Gastrocnemius medialis (tissue), 4 donors: ENCODE measurements around the gene PTPRN2.

Experiments used
- POLR2A ChIP-seq, 2 donors: fragments of 450-650 bp; IDR thresholded peaks; one replicate each; pipeline ENCODE4 v1.6.1; 2017; ENCODE audit warnings: antibody characterized with exemption in 2 of 2, mild to moderate bottlenecking in 2 of 2, moderate library complexity in 2 of 2
- TF ChIP-seq, protein P1 (sequence below), 5 experiments: fragments of 450-650 bp in 3 of 5; fragments of 200-600 bp in 2 of 5; sonication (generic) in 2 of 5; IDR thresholded peaks in 4 of 5; conservative IDR thresholded peaks in 1 of 5; 1 replicate in 4 of 5; 2 replicates in 1 of 5; pipeline ENCODE4 v1.5.1; 2016 to 2019; ENCODE audit warnings: antibody characterized with exemption in 5 of 5, mild to moderate bottlenecking in 3 of 5, moderate library complexity in 3 of 5

DNA sequence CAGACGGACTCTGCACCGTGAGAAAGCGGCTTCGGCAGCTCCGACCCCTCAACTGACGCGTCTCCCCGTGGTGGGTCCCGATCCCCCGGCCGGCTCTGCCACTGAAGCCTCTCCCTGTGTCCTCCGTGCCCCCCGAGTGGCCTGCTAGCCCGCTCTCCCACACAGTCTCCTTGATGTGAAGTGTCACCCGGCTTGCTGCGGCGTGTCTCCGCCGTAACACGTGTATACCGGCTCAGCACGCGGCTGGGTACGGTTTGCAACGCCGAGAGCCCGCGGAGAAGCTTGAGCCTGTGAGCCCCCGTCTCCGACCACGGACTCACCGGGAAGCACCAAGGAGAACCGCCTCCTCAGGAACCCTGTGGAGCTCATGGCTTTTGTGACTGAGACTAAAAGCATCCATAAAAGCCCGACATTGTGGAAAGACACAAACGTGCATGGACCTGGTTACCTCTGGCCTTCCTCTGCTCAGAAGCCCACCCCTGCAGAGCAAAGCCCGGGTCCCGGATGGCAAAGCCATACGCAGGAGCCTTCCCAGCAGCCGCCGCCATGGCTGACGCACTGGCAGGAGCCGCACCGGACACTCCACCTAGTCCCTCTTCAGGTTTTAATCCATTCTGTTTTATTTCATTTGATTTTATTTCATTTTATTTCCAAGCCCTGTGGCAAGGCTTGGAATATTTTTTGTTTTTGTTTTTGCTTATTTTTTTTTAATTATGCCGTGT, 17.0 kb downstream of the PTPRN2 start:
- TF ChIP-seq POLR2A (IDR thresholded peaks at IDR 0.05) = no peak
- TF ChIP-seq, protein P1, sequence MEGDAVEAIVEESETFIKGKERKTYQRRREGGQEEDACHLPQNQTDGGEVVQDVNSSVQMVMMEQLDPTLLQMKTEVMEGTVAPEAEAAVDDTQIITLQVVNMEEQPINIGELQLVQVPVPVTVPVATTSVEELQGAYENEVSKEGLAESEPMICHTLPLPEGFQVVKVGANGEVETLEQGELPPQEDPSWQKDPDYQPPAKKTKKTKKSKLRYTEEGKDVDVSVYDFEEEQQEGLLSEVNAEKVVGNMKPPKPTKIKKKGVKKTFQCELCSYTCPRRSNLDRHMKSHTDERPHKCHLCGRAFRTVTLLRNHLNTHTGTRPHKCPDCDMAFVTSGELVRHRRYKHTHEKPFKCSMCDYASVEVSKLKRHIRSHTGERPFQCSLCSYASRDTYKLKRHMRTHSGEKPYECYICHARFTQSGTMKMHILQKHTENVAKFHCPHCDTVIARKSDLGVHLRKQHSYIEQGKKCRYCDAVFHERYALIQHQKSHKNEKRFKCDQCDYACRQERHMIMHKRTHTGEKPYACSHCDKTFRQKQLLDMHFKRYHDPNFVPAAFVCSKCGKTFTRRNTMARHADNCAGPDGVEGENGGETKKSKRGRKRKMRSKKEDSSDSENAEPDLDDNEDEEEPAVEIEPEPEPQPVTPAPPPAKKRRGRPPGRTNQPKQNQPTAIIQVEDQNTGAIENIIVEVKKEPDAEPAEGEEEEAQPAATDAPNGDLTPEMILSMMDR (IDR thresholded peaks at IDR 0.05 in 4 of 5, conservative IDR thresholded peaks at IDR 0.05 in 1 of 5) = no peak
